H1 (cell line): Measurements from ENCODE around the gene CAPN11. TPM values are rescaled to one million over a fixed set of nuclear protein-coding genes. Genes with fewer than 3 reads are reported as not detected.

Experiments used
- SP2 ChIP-seq: IDR thresholded peaks from 2 replicates; pipeline ENCODE4 v1.6.1; 2012; ENCODE audit warnings: mild to moderate bottlenecking, low read length, inconsistent platforms
- polyA plus RNA-seq, 7 experiments: library from polyadenylated mRNA; depleted of rRNA in 3 of 7; stranded (reverse) in 5 of 7; unstranded in 2 of 7; fragments of >200 nt in 5 of 7; fragments of 200-250 nt in 2 of 7; gene quantifications; 1 replicate in 5 of 7; 2 replicates in 1 of 7; 4 replicates in 1 of 7; pipeline versions ENCODE4 v1.2.1 to v1.2.3, GENCODE V29; 2011 to 2013; ENCODE audit warnings: missing spikeins in 2 of 7, mixed read lengths in 2 of 7
- total RNA-seq: library from RNA; stranded (reverse); fragmentation: NEBNext Ultra II Directional; extraction: Animal tissue kit (Norgen Biotek cat#: 25700); gene quantifications from 2 replicates; pipeline ENCODE4 v1.2.1, GENCODE V29; 2021
- TF ChIP-seq, protein P1 (sequence below): IDR thresholded peaks from 2 replicates; pipeline ENCODE4 v1.6.1; 2012; ENCODE audit warnings: low read length, inconsistent platforms
- TF ChIP-seq, protein P2 (sequence below): fragments of 300-600 bp; sonication (generic); IDR thresholded peaks from 2 replicates; pipeline ENCODE4 v1.7.1; 2012; ENCODE audit warnings: low read length, moderate library complexity, mild to moderate bottlenecking, inconsistent platforms; ENCODE audit not compliant: insufficient replicate concordance

CAPN11 gene
- total and polyA plus RNA-seq, 2 of the 8 experiments (the other 6 are each of a cell fraction or from before 2014, with no cell fraction given) = 0.95 to 0.97 TPM

DNA sequence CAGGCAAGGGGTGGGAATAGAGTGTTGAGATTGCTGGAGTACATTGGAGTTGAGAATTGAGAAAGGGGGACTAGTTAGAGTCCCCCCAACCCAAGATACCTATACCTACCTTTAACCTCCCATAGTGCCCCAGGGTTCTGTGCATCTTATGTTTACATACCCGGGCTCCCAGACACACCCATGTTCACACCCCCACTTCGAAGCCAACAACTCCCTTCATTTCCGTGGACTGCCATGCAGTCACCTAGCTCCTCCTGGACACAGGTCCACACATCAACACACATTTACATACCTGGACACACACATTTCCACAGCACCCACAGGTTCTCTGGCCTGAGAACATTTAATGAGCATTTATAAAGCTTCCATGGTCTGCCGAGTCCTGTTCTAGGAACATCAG lies 26.1 kb upstream of the CAPN11 start (continued):
- no peak for TF ChIP-seq SP2
- TF ChIP-seq, protein P1, sequence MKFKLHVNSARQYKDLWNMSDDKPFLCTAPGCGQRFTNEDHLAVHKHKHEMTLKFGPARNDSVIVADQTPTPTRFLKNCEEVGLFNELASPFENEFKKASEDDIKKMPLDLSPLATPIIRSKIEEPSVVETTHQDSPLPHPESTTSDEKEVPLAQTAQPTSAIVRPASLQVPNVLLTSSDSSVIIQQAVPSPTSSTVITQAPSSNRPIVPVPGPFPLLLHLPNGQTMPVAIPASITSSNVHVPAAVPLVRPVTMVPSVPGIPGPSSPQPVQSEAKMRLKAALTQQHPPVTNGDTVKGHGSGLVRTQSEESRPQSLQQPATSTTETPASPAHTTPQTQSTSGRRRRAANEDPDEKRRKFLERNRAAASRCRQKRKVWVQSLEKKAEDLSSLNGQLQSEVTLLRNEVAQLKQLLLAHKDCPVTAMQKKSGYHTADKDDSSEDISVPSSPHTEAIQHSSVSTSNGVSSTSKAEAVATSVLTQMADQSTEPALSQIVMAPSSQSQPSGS = no peak
- TF ChIP-seq, protein P2, sequence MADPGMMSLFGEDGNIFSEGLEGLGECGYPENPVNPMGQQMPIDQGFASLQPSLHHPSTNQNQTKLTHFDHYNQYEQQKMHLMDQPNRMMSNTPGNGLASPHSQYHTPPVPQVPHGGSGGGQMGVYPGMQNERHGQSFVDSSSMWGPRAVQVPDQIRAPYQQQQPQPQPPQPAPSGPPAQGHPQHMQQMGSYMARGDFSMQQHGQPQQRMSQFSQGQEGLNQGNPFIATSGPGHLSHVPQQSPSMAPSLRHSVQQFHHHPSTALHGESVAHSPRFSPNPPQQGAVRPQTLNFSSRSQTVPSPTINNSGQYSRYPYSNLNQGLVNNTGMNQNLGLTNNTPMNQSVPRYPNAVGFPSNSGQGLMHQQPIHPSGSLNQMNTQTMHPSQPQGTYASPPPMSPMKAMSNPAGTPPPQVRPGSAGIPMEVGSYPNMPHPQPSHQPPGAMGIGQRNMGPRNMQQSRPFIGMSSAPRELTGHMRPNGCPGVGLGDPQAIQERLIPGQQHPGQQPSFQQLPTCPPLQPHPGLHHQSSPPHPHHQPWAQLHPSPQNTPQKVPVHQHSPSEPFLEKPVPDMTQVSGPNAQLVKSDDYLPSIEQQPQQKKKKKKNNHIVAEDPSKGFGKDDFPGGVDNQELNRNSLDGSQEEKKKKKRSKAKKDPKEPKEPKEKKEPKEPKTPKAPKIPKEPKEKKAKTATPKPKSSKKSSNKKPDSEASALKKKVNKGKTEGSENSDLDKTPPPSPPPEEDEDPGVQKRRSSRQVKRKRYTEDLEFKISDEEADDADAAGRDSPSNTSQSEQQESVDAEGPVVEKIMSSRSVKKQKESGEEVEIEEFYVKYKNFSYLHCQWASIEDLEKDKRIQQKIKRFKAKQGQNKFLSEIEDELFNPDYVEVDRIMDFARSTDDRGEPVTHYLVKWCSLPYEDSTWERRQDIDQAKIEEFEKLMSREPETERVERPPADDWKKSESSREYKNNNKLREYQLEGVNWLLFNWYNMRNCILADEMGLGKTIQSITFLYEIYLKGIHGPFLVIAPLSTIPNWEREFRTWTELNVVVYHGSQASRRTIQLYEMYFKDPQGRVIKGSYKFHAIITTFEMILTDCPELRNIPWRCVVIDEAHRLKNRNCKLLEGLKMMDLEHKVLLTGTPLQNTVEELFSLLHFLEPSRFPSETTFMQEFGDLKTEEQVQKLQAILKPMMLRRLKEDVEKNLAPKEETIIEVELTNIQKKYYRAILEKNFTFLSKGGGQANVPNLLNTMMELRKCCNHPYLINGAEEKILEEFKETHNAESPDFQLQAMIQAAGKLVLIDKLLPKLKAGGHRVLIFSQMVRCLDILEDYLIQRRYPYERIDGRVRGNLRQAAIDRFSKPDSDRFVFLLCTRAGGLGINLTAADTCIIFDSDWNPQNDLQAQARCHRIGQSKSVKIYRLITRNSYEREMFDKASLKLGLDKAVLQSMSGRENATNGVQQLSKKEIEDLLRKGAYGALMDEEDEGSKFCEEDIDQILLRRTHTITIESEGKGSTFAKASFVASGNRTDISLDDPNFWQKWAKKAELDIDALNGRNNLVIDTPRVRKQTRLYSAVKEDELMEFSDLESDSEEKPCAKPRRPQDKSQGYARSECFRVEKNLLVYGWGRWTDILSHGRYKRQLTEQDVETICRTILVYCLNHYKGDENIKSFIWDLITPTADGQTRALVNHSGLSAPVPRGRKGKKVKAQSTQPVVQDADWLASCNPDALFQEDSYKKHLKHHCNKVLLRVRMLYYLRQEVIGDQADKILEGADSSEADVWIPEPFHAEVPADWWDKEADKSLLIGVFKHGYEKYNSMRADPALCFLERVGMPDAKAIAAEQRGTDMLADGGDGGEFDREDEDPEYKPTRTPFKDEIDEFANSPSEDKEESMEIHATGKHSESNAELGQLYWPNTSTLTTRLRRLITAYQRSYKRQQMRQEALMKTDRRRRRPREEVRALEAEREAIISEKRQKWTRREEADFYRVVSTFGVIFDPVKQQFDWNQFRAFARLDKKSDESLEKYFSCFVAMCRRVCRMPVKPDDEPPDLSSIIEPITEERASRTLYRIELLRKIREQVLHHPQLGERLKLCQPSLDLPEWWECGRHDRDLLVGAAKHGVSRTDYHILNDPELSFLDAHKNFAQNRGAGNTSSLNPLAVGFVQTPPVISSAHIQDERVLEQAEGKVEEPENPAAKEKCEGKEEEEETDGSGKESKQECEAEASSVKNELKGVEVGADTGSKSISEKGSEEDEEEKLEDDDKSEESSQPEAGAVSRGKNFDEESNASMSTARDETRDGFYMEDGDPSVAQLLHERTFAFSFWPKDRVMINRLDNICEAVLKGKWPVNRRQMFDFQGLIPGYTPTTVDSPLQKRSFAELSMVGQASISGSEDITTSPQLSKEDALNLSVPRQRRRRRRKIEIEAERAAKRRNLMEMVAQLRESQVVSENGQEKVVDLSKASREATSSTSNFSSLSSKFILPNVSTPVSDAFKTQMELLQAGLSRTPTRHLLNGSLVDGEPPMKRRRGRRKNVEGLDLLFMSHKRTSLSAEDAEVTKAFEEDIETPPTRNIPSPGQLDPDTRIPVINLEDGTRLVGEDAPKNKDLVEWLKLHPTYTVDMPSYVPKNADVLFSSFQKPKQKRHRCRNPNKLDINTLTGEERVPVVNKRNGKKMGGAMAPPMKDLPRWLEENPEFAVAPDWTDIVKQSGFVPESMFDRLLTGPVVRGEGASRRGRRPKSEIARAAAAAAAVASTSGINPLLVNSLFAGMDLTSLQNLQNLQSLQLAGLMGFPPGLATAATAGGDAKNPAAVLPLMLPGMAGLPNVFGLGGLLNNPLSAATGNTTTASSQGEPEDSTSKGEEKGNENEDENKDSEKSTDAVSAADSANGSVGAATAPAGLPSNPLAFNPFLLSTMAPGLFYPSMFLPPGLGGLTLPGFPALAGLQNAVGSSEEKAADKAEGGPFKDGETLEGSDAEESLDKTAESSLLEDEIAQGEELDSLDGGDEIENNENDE = no peak
